ENCODE measurements around the gene RUNX1. TPM values are rescaled to one million over a fixed set of nuclear protein-coding genes. Genes with fewer than 3 reads are reported as not detected.

RUNX1 gene
- total RNA-seq, 1 donor from 2014 or later = 0.47 TPM

DNA sequence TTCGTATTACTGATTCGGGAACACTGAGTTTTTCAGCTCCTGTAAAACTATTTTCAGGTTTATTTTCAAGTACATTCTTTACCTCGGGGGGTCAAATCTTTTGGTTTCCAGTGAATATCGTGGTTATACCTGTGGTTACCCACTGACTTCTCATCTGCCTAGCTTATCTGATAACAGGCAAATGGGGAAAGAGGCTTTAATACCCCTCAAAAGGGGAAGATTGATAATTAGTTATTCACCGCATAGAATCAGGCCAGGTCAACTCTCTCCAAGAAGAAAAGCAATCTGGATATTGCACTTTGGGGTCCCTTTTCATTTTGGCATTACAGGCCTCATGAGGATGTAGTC, 23.0 kb downstream of the RUNX1 start:
- Mint-ChIP-seq H3K4me3 (ENCODE audit: unreplicated experiment) (no peak overlapping the region), H3K27ac (ENCODE audit: unreplicated experiment) (no peak overlapping the region), H3K4me1 (ENCODE audit: low read depth, unreplicated experiment) (peaks cover 2% of the 10 kb centered on the region), H3K27me3 (ENCODE audit: unreplicated experiment) (peaks cover 1% of the 10 kb centered on the region), H3K36me3 (ENCODE audit: unreplicated experiment) (no peaks in the 10 kb centered on the region), H3K9me3 (ENCODE audit: unreplicated experiment) (no peaks in the 10 kb centered on the region)
- no peak for DNase-seq
- TF ChIP-seq, protein P1, sequence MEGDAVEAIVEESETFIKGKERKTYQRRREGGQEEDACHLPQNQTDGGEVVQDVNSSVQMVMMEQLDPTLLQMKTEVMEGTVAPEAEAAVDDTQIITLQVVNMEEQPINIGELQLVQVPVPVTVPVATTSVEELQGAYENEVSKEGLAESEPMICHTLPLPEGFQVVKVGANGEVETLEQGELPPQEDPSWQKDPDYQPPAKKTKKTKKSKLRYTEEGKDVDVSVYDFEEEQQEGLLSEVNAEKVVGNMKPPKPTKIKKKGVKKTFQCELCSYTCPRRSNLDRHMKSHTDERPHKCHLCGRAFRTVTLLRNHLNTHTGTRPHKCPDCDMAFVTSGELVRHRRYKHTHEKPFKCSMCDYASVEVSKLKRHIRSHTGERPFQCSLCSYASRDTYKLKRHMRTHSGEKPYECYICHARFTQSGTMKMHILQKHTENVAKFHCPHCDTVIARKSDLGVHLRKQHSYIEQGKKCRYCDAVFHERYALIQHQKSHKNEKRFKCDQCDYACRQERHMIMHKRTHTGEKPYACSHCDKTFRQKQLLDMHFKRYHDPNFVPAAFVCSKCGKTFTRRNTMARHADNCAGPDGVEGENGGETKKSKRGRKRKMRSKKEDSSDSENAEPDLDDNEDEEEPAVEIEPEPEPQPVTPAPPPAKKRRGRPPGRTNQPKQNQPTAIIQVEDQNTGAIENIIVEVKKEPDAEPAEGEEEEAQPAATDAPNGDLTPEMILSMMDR (IDR thresholded peaks at IDR 0.05; ENCODE audit: partially characterized antibody, unreplicated experiment) = no peak

DNA sequence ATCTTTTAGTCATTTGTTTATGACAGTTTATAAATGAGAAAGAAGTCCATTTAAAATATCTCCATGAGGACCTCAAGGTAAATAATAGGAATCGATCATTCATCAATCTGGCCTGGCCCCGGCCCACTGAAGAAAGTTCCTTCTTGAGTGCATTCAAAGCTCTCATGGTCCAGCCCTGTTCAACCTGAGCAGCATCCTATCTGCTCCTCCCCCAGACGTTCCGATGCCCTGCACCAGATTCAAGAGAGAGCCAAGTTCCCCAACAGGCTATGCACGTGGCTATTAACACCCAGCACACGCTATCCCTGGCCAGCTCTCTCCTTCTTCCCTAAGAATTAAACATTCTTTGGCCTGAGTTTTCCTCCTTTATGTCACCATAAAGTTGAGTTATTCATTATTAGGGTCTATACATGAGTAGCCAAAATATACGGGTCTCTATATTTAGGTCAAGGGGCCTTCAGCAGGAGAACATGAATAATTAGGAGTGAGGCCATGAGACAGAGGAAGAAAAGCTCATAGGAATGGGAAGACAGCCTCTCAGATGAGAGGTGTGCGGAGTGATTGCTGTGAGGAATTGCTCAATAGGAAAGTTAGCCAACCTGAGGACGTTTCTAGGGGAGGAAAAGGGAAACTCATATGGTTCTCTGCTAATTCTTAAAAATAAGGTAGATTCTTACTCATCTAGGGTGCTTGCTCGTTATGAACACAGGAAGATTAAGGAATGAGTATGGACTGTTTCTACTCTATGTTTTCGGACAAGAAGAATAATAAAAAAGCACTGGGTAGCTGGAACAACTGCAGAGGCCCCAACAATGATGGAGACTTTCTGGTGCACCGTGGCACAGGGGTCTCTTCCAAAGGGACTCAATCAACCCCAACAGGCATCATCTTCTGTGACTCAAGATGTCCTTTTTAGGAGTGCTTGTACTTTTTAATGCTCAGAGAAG, 23.6 kb downstream of the RUNX1 start:
- H3K4me3 Mint-ChIP-seq (ENCODE audit: unreplicated experiment) = no peak overlapping the region
- H3K4me1 Mint-ChIP-seq (ENCODE audit: low read depth, unreplicated experiment) = peaks cover 2% of the 10 kb centered on the region
- TF ChIP-seq, protein P1 (IDR thresholded peaks at IDR 0.05; ENCODE audit: partially characterized antibody, unreplicated experiment) = no peak
- no peak for DNase-seq
- H3K27ac Mint-ChIP-seq (ENCODE audit: unreplicated experiment) = no peak overlapping the region
- peaks cover 1% of the 10 kb centered on the region for H3K27me3 Mint-ChIP-seq (ENCODE audit: unreplicated experiment)
- no peaks in the 10 kb centered on the region for H3K36me3 Mint-ChIP-seq (ENCODE audit: unreplicated experiment)
- no peaks in the 10 kb centered on the region for H3K9me3 Mint-ChIP-seq (ENCODE audit: unreplicated experiment)

DNA sequence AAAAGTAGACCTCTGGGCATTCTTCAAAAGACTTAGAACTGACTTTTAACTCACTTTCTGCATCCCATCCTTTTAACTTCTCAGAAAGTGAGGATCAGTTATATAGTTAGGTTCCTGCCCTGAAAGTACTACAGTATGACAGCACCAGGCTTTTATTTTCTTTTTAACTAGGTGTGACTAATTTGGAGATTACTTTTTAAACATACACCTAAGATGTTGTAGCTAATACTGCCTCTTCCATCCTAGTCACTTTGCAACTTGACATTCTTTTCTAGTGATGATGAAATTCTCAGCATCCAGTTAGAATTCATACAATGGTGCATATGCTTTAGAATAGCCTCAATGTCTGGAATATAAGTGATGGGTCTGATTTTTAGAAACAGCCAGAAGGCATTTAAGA, 24.6 kb downstream of the RUNX1 start:
- TF ChIP-seq, protein P1 (IDR thresholded peaks at IDR 0.05; ENCODE audit: partially characterized antibody, unreplicated experiment) = no peak
- no peak overlapping the region for H3K4me3 Mint-ChIP-seq (ENCODE audit: unreplicated experiment)
- H3K9me3 Mint-ChIP-seq (ENCODE audit: unreplicated experiment) = no peaks in the 10 kb centered on the region
- H3K36me3 Mint-ChIP-seq (ENCODE audit: unreplicated experiment) = no peaks in the 10 kb centered on the region
- DNase-seq = no peak
- peaks cover 1% of the 10 kb centered on the region for H3K27me3 Mint-ChIP-seq (ENCODE audit: unreplicated experiment)
- no peak overlapping the region for H3K27ac Mint-ChIP-seq (ENCODE audit: unreplicated experiment)
- H3K4me1 Mint-ChIP-seq (ENCODE audit: low read depth, unreplicated experiment) = peaks cover 2% of the 10 kb centered on the region

DNA sequence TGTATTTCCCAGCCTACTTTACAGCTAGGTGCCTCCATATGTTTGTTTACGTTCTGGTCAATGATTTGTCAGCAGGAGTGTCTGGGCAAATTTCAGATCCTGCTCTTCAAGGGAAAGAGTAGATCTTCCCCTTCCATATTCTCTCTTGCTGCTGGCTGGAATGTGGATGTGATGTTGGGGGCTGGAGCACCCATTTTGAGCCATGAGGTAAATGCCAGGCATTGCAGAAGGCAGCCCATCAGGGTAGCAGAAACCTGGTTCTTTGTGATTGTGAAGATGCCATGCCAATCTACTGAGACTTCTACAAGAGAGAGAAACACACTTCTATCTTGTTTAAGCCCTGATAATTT, 25.1 kb downstream of the RUNX1 start:
- no peaks in the 10 kb centered on the region for H3K36me3 Mint-ChIP-seq (ENCODE audit: unreplicated experiment)
- no peak for DNase-seq
- no peaks in the 10 kb centered on the region for H3K9me3 Mint-ChIP-seq (ENCODE audit: unreplicated experiment)

More for the DNA sequence above, 25.1 kb downstream of the RUNX1 start:
- TF ChIP-seq, protein P1 (IDR thresholded peaks at IDR 0.05; ENCODE audit: partially characterized antibody, unreplicated experiment) = no peak
- Mint-ChIP-seq H3K4me3 (ENCODE audit: unreplicated experiment) (no peak overlapping the region), H3K4me1 (ENCODE audit: low read depth, unreplicated experiment) (peaks cover 2% of the 10 kb centered on the region), H3K27ac (ENCODE audit: unreplicated experiment) (no peak overlapping the region), H3K27me3 (ENCODE audit: unreplicated experiment) (peaks cover 1% of the 10 kb centered on the region)

Measured in glutamatergic neuron (in vitro differentiated cells).